ENCODE data around the gene HEATR5A. TPM values are rescaled to one million over a fixed set of nuclear protein-coding genes. Genes with fewer than 3 reads are reported as not detected.
"Not testable (repeated sequence)": the region's sequence is repeated elsewhere in the genome, so short reads cannot be mapped to it uniquely, and the experiment has no call there.

The HEATR5A gene
- total RNA-seq, 1 donor from 2014 or later = 11.5 TPM

DNA sequence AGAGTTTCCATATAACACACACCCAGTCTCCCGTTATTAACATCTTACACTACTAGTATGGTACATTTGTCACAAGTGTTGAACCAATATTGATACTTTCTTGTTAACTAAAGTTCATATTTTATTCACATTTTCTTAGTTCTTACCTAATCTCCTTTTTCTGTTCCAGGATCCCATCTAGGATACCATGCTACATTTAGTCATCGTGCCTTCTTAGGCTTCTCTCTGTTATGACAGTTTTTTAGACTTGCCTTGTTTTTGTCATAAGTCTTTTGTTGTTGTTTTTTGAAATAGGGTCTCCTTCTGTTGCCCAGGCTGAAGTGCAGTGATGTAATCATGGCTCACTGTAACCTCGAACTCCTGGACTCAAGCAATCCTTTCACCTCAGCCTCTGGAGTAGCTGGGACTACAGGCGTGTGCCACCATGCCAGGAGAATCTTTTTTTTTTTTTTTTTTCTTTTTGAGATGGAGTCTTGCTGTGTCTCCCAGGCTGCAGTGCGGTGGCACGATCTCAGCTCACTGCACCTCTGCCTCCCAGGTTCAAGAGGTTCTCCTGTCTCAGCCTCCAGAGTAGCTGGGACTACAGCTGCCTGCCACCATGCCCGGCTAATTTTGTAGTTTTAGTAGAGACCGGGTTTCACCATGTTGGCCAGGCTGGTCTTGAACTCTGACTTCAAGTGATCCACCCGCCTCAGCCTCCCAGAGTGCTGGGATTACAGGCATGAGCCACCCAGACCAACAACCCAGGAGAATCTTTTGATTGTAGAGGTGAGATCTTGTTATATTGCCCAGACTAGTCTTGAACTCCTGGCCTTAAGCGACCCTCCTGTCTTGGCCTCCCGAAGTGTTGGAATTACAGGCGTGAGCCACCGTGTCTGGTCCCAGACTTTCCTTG lies 153.7 kb downstream of the HEATR5A start:
- no peak overlapping the region for H3K4me3 ChIP-seq (ENCODE audit: low read depth, low read length)
- TF ChIP-seq, protein P1, sequence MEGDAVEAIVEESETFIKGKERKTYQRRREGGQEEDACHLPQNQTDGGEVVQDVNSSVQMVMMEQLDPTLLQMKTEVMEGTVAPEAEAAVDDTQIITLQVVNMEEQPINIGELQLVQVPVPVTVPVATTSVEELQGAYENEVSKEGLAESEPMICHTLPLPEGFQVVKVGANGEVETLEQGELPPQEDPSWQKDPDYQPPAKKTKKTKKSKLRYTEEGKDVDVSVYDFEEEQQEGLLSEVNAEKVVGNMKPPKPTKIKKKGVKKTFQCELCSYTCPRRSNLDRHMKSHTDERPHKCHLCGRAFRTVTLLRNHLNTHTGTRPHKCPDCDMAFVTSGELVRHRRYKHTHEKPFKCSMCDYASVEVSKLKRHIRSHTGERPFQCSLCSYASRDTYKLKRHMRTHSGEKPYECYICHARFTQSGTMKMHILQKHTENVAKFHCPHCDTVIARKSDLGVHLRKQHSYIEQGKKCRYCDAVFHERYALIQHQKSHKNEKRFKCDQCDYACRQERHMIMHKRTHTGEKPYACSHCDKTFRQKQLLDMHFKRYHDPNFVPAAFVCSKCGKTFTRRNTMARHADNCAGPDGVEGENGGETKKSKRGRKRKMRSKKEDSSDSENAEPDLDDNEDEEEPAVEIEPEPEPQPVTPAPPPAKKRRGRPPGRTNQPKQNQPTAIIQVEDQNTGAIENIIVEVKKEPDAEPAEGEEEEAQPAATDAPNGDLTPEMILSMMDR (conservative IDR thresholded peaks at IDR 0.05; ENCODE audit: low read depth, low read length) = no peak
- no peak for DNase-seq (ENCODE audit: low read depth)

DNA sequence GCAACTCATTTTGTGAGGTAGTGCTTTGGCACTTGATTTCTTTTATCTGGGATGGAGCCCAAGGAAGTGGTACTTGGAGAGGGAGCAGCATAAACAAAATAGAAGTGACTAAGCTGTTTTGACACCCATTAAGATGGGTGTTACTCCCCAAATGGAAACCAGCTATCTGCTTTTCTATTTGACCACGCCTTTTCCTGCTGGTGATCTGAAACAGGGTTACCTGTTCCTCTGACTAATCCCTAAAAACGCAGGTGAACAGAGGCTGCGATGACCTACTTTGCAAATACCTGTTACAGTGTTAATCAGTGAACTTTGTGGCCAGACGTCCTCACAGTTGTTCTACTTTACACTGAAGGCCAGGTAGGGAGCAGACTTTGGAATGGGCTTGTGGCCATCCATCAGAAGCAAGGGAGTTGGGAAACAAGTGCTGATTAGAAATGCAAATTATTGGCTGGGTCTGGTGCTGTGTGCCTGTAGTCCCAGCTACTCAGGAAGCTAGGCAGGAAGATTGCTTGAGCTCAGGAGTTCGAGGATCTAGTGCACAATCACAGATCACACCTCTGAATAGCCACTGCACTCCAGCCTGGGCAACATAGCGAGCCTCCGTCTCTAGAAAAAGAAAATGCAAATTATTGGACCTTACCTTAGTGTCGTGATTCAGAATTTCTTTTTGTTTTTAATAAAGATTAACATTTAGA lies 154.5 kb downstream of the HEATR5A start:
- no peak overlapping the region for H3K4me3 ChIP-seq (ENCODE audit: low read depth, low read length)
- DNase-seq (ENCODE audit: low read depth) = no peak
- TF ChIP-seq, protein P1 (conservative IDR thresholded peaks at IDR 0.05; ENCODE audit: low read depth, low read length) = no peak

- DNase-seq (ENCODE audit: low read depth) = peak; percentile 100
- H3K4me3 ChIP-seq (ENCODE audit: low read depth, low read length) = no peak overlapping the region
- TF ChIP-seq, protein P1 (conservative IDR thresholded peaks at IDR 0.05; ENCODE audit: low read depth, low read length) = no peak
Observed at GRCh38 chr14:31263485-31264133, 156.7 kb downstream of the HEATR5A start.

- DNase-seq (ENCODE audit: low read depth) = peak; percentile 77
- TF ChIP-seq, protein P1 (conservative IDR thresholded peaks at IDR 0.05; ENCODE audit: low read depth, low read length) = no peak
- no peak overlapping the region for H3K4me3 ChIP-seq (ENCODE audit: low read depth, low read length)
Observed at GRCh38 chr14:31261859-31262731, 158.3 kb downstream of the HEATR5A start.

DNA sequence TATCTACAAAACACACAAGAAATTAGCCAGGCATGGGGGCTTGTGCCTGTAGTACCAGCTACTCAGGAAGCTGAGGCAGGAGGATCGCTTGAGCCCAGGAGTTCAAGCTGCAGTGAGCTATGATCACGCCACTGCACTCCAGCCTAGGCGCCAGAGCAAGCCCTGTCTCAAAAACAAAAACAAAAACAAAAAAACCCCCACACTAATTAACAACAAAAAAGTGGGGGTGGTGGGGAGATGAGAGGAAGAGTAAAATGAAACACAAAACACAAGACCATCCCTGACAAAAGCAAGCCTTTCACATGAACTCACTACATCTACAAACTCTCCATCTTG lies 158.9 kb downstream of the HEATR5A start:
- DNase-seq (ENCODE audit: low read depth) = no peak
- no peak overlapping the region for H3K4me3 ChIP-seq (ENCODE audit: low read depth, low read length)
- TF ChIP-seq, protein P1 (conservative IDR thresholded peaks at IDR 0.05; ENCODE audit: low read depth, low read length) = no peak

DNA sequence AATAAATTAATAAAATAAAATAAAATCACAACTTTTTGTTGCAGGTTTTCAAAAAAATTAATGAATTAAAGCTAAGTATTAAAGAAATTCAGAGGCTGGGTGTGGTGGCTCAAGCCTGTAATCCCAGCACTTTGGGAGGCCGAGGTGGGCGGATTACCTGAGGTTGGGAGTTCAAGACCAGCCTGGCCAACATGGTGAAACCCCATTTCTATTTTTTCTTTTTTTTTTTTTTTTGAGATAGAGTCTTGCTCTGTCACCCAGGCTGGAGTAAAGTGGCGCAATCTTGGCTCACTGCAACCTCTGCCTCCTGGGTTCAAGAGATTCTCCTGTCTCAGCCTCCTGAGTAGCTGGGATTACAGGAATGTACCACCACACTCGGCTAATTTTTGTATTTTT lies 161.3 kb downstream of the HEATR5A start:
- DNase-seq (ENCODE audit: low read depth); H3K4me3 ChIP-seq (ENCODE audit: low read depth, low read length): not testable (repeated sequence)

Measured in epithelial cell of proximal tubule (primary cell).